ENCODE measurements around the gene SUN1.

DNA sequence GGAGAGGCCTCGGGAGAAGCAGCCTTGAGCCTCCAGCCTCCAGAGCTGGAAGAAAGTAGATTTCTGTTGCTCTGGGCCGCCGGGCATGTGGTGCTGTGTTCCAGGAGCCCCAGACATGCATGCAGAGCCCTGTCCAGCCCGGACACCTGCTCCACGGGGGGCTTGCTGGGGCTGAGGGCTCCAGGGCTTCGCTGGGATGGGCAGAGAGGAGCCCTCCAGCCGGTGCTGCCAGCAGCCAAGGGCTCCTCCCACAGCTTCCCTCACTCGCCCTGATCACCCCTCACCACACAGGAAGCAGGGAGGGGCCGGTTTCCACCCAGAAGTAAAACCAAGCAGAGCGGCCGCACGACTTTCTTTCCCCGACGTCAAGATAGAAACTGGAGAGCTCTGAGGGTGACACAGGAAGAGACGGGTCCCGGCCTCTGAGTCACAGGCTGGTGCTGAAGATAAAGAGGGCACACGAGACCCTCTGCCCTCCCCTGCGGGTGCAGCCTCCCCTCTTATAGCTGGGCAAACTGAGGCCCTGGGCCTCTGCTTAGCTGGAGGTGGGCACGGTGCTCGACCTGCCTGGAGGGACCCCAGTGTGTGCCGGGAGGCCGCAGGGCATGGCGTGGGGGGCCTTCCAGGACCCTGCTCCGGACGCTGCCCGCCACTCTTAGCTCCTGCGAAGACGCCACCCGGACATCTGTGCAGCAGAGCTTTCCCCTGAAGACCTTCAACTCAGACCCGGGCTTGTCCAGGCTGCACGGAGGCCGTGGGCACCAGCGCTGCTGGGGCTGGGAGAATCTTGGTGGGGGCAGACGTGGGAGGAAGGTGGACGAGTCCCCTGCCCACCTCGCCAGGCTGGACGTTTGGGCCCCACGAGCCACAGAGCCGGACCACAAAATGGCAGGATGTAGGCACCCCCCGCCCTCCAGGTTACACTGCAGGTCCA is 91.1 kb downstream of the SUN1 start:
- TF ChIP-seq TAF1 (IDR thresholded peaks at IDR 0.05; ENCODE audit: low read depth, low read length) (peak; percentile 41; the same call in 1 of the 2 replicates), POU2F2 (IDR thresholded peaks at IDR 0.05; ENCODE audit: low read depth, low read length) (0 out of 2 replicates have a peak, but pooled peaks have one; percentile 15), POLR2AphosphoS5 (IDR thresholded peaks at IDR 0.05; ENCODE audit: low read depth, low read length) (no peak)
